HepG2 (cell line): ENCODE data around the gene HAO2. TPM values are rescaled to one million over a fixed set of nuclear protein-coding genes. Genes with fewer than 3 reads are reported as not detected.

Source experiments
- ATAC-seq: fragments of 200-7000 bp; cut with Tn5 transposase; 3 replicates; pipeline ENCODE4 v1.9.1; 2020; ENCODE audit warnings: mild to moderate bottlenecking, moderate library complexity
- BruUV-seq: library from RNA; stranded (reverse); fragments of 400-500 nt; replicated peaks from 2 replicates; lab custom pipeline; 2021; lab: Mats Ljungman, UMichigan
- CTCF ChIA-PET: fragments of 300-600 bp; formaldehyde crosslinking; extraction: SDS; loops from one replicate; lab custom pipeline; 2021; ENCODE audit warnings: low total read pairs, inconsistent platforms, low intra/inter-chr PET ratio; lab: Yijun Ruan, JAX
- POLR2A ChIA-PET: fragments of 350-600 bp; sonication (Branson Sonifier 250); formaldehyde crosslinking; loops from one replicate; lab custom pipeline; 2020; ENCODE audit warnings: antibody characterized with exemption, inconsistent platforms; lab: Yijun Ruan, JAX
- DNase-seq: peaks from one replicate; pipeline ENCODE4 v3.0.0-alpha.2; 2015; ENCODE audit warnings: low spot score
- FAIRE-seq: peaks from 3 replicates; lab custom pipeline; 2011; peaks lifted over from hg19 to GRCh38; lab: Jason Lieb, UNC
- H2AFZ ChIP-seq: one replicate; pipeline ENCODE4 v1.6.1; 2011; ENCODE audit warnings: low read length, inconsistent platforms
- H3K27ac ChIP-seq: fragments of 300-600 bp; 3 replicates; pipeline ENCODE4 v1.8.0; 2011; ENCODE audit warnings: mixed run types, mild to moderate bottlenecking, mixed read lengths, low read length, inconsistent platforms; ENCODE audit not compliant: insufficient read depth; ENCODE audit errors: extremely low read length
- H3K27me3 ChIP-seq, 2 experiments: fragments of 200-600 bp in 1 of 2; 2 replicates in 1 of 2; 3 replicates in 1 of 2; pipeline versions ENCODE4 v1.6.0 to v1.8.0; 2011; ENCODE audit warnings: low read length in 2 of 2, mild to moderate bottlenecking in 2 of 2, moderate library complexity in 2 of 2, inconsistent platforms in 1 of 2; ENCODE audit not compliant: insufficient read depth in 2 of 2, control insufficient read depth in 1 of 2
- H3K36me3 ChIP-seq, 2 experiments: fragments of 200-600 bp in 1 of 2; replicated peaks in 1 of 2; 2 replicates in 1 of 2; 3 replicates in 1 of 2; pipeline versions ENCODE4 v1.5.1 to v1.8.0; 2011; ENCODE audit warnings: low read length in 2 of 2, inconsistent platforms in 1 of 2; ENCODE audit not compliant: insufficient read depth in 2 of 2, control insufficient read depth in 1 of 2
- H3K4me1 ChIP-seq: 2 replicates; pipeline ENCODE4 v1.5.1; 2012; ENCODE audit warnings: low read length, inconsistent platforms; ENCODE audit not compliant: insufficient read depth
- H3K4me2 ChIP-seq: 2 replicates; pipeline ENCODE4 v1.6.0; 2011; ENCODE audit warnings: low read depth, low read length, inconsistent platforms
- H3K4me3 ChIP-seq, 3 experiments: fragments of 200-600 bp in 1 of 3; sonication (generic), shearing (Covaris generic) in 1 of 3; replicated peaks in 1 of 3; 2 replicates each; pipeline ENCODE4 v1.5.1; 2011 to 2016; ENCODE audit warnings: low read length in 3 of 3, inconsistent platforms in 2 of 3, low read depth in 2 of 3, mild to moderate bottlenecking in 2 of 3, control low read depth in 1 of 3, mixed read lengths in 1 of 3; ENCODE audit not compliant: insufficient read depth in 1 of 3
- H3K79me2 ChIP-seq: one replicate; pipeline ENCODE4 v1.6.1; 2011; ENCODE audit warnings: low read length, inconsistent platforms; ENCODE audit not compliant: insufficient read depth
- H3K9ac ChIP-seq: 2 replicates; pipeline ENCODE4 v1.6.0; 2011; ENCODE audit warnings: mild to moderate bottlenecking, low read depth, low read length, inconsistent platforms; ENCODE audit not compliant: insufficient read depth
- H3K9me3 ChIP-seq: 2 replicates; pipeline ENCODE4 v1.5.1; 2012; ENCODE audit warnings: mild to moderate bottlenecking, low read length
- H4K20me1 ChIP-seq: 2 replicates; pipeline ENCODE4 v1.6.0; 2011; ENCODE audit warnings: inconsistent platforms, mild to moderate bottlenecking, low read length, moderate library complexity; ENCODE audit not compliant: insufficient read depth
- EED ChIP-seq: sonication (generic); formaldehyde crosslinking; IDR thresholded peaks from 2 replicates; pipeline ENCODE4 v1.5.0; 2020; ENCODE audit warnings: mild to moderate bottlenecking, missing genetic modification reagents
- HOXA9 ChIP-seq: sonication (generic); formaldehyde crosslinking; IDR thresholded peaks from 2 replicates; pipeline ENCODE4 v1.8.1; 2022; ENCODE audit warnings: missing genetic modification reagents, mild to moderate bottlenecking, moderate library complexity, borderline replicate concordance
- MAX ChIP-seq: IDR thresholded peaks from 2 replicates; pipeline ENCODE4 v1.6.1; 2012; ENCODE audit warnings: inconsistent platforms
- MBD4 ChIP-seq: IDR thresholded peaks from 2 replicates; pipeline ENCODE4 v1.6.1; 2012; ENCODE audit warnings: low read length, inconsistent platforms, borderline replicate concordance
- PAF1 ChIP-seq: IDR thresholded peaks from 2 replicates; pipeline ENCODE4 v1.6.1; 2016; ENCODE audit warnings: missing genetic modification reagents, missing compliant biosample characterization
- POLR2AphosphoS5 ChIP-seq: IDR thresholded peaks from 2 replicates; pipeline ENCODE4 v1.6.1; 2012; ENCODE audit warnings: low read depth, low read length
- RNF2 ChIP-seq: fragments of 450-650 bp; conservative IDR thresholded peaks from 2 replicates; pipeline ENCODE4 v1.6.1; 2016; ENCODE audit warnings: low read depth
- SP4 ChIP-seq: sonication (generic); formaldehyde crosslinking; IDR thresholded peaks from 2 replicates; pipeline ENCODE4 v1.8.1; 2023; ENCODE audit warnings: mild to moderate bottlenecking, missing genetic modification reagents
- SSRP1 ChIP-seq: IDR thresholded peaks from 2 replicates; pipeline ENCODE4 v1.6.1; 2016; ENCODE audit warnings: control low read depth
- TCF7L2 ChIP-seq: IDR thresholded peaks from 2 replicates; pipeline ENCODE4 v1.6.1; 2011; ENCODE audit warnings: mild to moderate bottlenecking, low read depth, low read length, moderate library complexity
- TERF1 ChIP-seq: sonication (generic); formaldehyde crosslinking; IDR thresholded peaks from 2 replicates; pipeline ENCODE4 v1.8.0; 2022; ENCODE audit warnings: mild to moderate bottlenecking, missing genetic modification reagents, moderate library complexity
- ZFP90 ChIP-seq: sonication (generic); formaldehyde crosslinking; IDR thresholded peaks from 2 replicates; pipeline ENCODE4 v1.8.0; 2022; ENCODE audit warnings: missing genetic modification reagents, mild to moderate bottlenecking, inconsistent platforms, borderline replicate concordance
- ZNF18 ChIP-seq: sonication (generic); formaldehyde crosslinking; IDR thresholded peaks from 2 replicates; pipeline ENCODE4 v1.8.0; 2022; ENCODE audit warnings: mild to moderate bottlenecking, missing genetic modification reagents; ENCODE audit not compliant: insufficient replicate concordance
- ZNF451 ChIP-seq: sonication (generic); formaldehyde crosslinking; IDR thresholded peaks from 2 replicates; pipeline ENCODE4 v1.5.0; 2020; ENCODE audit warnings: mild to moderate bottlenecking, missing genetic modification reagents
- ZNF703 ChIP-seq: sonication (generic); formaldehyde crosslinking; IDR thresholded peaks from 2 replicates; pipeline ENCODE4 v1.5.1; 2020; ENCODE audit warnings: missing genetic modification reagents, mild to moderate bottlenecking, moderate library complexity, borderline replicate concordance
- WGBS: methylation state at CpG from one replicate; pipeline ENCODE4 v1.1.6; 2017; ENCODE audit warnings: low lambda C conversion rate; 5-methylcytosine and 5-hydroxymethylcytosine counted together
- in situ Hi-C: cut with HindIII; loops from 2 replicates; pipeline ENCODE4 v1.10.0; 2017; ENCODE audit warnings: low pct_unique_long_range_greater_than_20kb; ENCODE audit not compliant: extremely low pct_ligation_motif_present
- intact Hi-C: fragments of 100-400 bp; cut with micrococcal nuclease; formaldehyde crosslinking; loops from one replicate; pipeline ENCODE4 v1.10.0; 2022; ENCODE audit not compliant: unreplicated experiment
- polyA plus RNA-seq, 8 experiments: library from polyadenylated mRNA; depleted of rRNA in 3 of 8; stranded (reverse) in 7 of 8; unstranded in 1 of 8; fragments of >200 nt; fragmentation: Illumina TruSeq in 4 of 8; extraction: Trizol in 4 of 8; gene quantifications; 2 replicates each; pipeline versions ENCODE4 v1.2.1 to v1.2.3, GENCODE V29; 2011 to 2016; ENCODE audit warnings: low read depth in 4 of 8, missing spikeins in 1 of 8, mixed read lengths in 1 of 8; ENCODE audit not compliant: insufficient read depth in 1 of 8
- total RNA-seq, 5 experiments: library from RNA; depleted of rRNA; stranded (reverse); fragments of >200 nt; fragmentation: Illumina TruSeq; extraction: Trizol; gene quantifications; 2 replicates each; pipeline ENCODE4 v1.2.3, GENCODE V29; 2016; ENCODE audit warnings: low read depth in 1 of 5
- TF ChIP-seq, protein P1 (sequence below): sonication (generic); formaldehyde crosslinking; IDR thresholded peaks from 2 replicates; pipeline ENCODE4 v1.8.0; 2022; ENCODE audit warnings: mild to moderate bottlenecking, missing genetic modification reagents
- TF ChIP-seq, protein P2 (sequence below): sonication (generic); formaldehyde crosslinking; IDR thresholded peaks from 2 replicates; pipeline ENCODE4 v1.8.1; 2022; ENCODE audit warnings: low read depth, mild to moderate bottlenecking, missing genetic modification reagents

The HAO2 gene
- total and polyA plus RNA-seq, 2 of the 13 experiments (the other 11 are each of a cell fraction or from before 2014, with no cell fraction given): 0.05 to 0.09 TPM

DNA sequence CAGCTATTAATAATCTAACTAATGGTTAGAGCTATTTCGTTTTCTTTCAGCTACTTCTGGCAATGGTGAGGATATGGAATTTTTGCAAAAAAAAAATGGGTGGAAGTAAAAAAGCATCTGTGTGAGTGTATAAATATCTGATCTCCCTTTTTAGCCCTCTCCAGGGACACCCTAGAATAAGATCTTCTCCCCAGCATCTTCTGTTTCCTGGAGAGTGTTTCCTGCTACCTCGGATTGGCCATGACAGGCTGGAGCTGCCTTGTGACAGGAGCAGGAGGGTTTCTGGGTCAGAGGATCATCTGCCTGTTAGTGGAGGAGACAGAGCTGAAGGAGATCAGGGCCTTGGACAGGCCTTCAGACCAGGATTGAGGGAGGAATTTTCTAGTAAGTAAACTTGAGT, 70.2 kb downstream of the HAO2 start:
- H3K79me2 ChIP-seq: no peaks in the 10 kb centered on the region
- in situ Hi-C loops: no loop called here
- intact Hi-C loops: no loop called here
- FAIRE-seq: no peak
- H3K27me3 ChIP-seq: 0 out of 5 replicates have a peak, but pooled peaks cover 0 to 7% of the 10 kb centered on the region in 2 experiments
- no peak overlapping the region for H3K4me3 ChIP-seq
- ChIA-PET CTCF (no interaction called here), POLR2A (no interaction called here)
- no peaks in the 10 kb centered on the region for H3K36me3 ChIP-seq
- no peak for DNase-seq
- no peaks in the 10 kb centered on the region for H3K4me1 ChIP-seq
- WGBS: 0% methylated on average over 2 of the region's 2 CpGs
- no peak overlapping the region for H3K4me2 ChIP-seq
- no peak overlapping the region for H3K27ac ChIP-seq
- BruUV-seq: no TSS peak
- no peak overlapping the region for H3K9ac ChIP-seq
- H3K9me3 ChIP-seq: no peaks in the 10 kb centered on the region
- no peak for ATAC-seq
- H4K20me1 ChIP-seq: no peaks in the 10 kb centered on the region
- no peak overlapping the region for H2AFZ ChIP-seq
- TF ChIP-seq, protein P1, sequence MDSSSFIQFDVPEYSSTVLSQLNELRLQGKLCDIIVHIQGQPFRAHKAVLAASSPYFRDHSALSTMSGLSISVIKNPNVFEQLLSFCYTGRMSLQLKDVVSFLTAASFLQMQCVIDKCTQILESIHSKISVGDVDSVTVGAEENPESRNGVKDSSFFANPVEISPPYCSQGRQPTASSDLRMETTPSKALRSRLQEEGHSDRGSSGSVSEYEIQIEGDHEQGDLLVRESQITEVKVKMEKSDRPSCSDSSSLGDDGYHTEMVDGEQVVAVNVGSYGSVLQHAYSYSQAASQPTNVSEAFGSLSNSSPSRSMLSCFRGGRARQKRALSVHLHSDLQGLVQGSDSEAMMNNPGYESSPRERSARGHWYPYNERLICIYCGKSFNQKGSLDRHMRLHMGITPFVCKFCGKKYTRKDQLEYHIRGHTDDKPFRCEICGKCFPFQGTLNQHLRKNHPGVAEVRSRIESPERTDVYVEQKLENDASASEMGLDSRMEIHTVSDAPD (CRISPR knock-in tag): no peak
- TF ChIP-seq MBD4 (no peak), ZNF18 (CRISPR knock-in tag) (no peak), MAX (no peak), TCF7L2 (no peak), TERF1 (CRISPR knock-in tag) (no peak), ZNF451 (CRISPR knock-in tag) (no peak), EED (no peak), RNF2 (no peak), ZNF703 (no peak), HOXA9 (no peak), POLR2AphosphoS5 (no peak), SSRP1 (CRISPR knock-in tag) (no peak), PAF1 (CRISPR knock-in tag) (no peak), SP4 (no peak), ZFP90 (no peak)
- TF ChIP-seq, protein P2, sequence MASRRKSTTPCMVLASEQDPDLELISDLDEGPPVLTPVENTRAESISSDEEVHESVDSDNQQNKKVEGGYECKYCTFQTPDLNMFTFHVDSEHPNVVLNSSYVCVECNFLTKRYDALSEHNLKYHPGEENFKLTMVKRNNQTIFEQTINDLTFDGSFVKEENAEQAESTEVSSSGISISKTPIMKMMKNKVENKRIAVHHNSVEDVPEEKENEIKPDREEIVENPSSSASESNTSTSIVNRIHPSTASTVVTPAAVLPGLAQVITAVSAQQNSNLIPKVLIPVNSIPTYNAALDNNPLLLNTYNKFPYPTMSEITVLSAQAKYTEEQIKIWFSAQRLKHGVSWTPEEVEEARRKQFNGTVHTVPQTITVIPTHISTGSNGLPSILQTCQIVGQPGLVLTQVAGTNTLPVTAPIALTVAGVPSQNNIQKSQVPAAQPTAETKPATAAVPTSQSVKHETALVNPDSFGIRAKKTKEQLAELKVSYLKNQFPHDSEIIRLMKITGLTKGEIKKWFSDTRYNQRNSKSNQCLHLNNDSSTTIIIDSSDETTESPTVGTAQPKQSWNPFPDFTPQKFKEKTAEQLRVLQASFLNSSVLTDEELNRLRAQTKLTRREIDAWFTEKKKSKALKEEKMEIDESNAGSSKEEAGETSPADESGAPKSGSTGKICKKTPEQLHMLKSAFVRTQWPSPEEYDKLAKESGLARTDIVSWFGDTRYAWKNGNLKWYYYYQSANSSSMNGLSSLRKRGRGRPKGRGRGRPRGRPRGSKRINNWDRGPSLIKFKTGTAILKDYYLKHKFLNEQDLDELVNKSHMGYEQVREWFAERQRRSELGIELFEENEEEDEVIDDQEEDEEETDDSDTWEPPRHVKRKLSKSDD: no peak
